ENCODE results near the gene FRAT2.
"Not testable (repeated sequence)": the region's sequence is repeated elsewhere in the genome, so short reads cannot be mapped to it uniquely, and the experiment has no call there.

The FRAT2 gene

GRCh38 chr10:97291357-97292096, 43.0 kb downstream of the FRAT2 start:
- DNase-seq (ENCODE audit: low spot score): no peak

GRCh38 chr10:97290576-97291356, 43.8 kb downstream of the FRAT2 start:
- not testable (repeated sequence) for DNase-seq (ENCODE audit: low spot score)

- DNase-seq (ENCODE audit: low spot score): not testable (repeated sequence)
These were observed 44.5 kb downstream of the FRAT2 start for GRCh38 chr10:97290076-97290475.
